HepG2 (cell line): ENCODE measurements around the gene ZKSCAN4. TPM values are rescaled to one million over a fixed set of nuclear protein-coding genes. Genes with fewer than 3 reads are reported as not detected.

ENCODE experiments used
- CCDC6 ChIP-seq: sonication (generic); formaldehyde crosslinking; IDR thresholded peaks from 2 replicates; pipeline ENCODE4 v1.8.1; 2022; ENCODE audit warnings: mild to moderate bottlenecking, missing genetic modification reagents, moderate library complexity
- ELF1 ChIP-seq: sonication (generic); formaldehyde crosslinking; IDR thresholded peaks from 2 replicates; pipeline ENCODE4 v1.4.0; 2020; ENCODE audit warnings: missing genetic modification reagents
- HMG20B ChIP-seq: conservative IDR thresholded peaks from 2 replicates; pipeline ENCODE4 v1.6.1; 2016; ENCODE audit warnings: missing genetic modification reagents, missing compliant biosample characterization
- KDM5A ChIP-seq: fragments of 200-600 bp; sonication (generic); IDR thresholded peaks from 2 replicates; pipeline ENCODE4 v1.7.0; 2018; ENCODE audit warnings: antibody characterized with exemption, mild to moderate bottlenecking, low read length, borderline replicate concordance
- KLF6 ChIP-seq: IDR thresholded peaks from 2 replicates; pipeline ENCODE4 v1.8.0; 2016; ENCODE audit warnings: missing biosample characterization, missing genetic modification reagents
- MEF2D ChIP-seq: sonication (generic); formaldehyde crosslinking; IDR thresholded peaks from 2 replicates; pipeline ENCODE4 v1.5.1; 2020; ENCODE audit warnings: mild to moderate bottlenecking, missing genetic modification reagents
- NBN ChIP-seq: fragments of 450-650 bp; conservative IDR thresholded peaks from 2 replicates; pipeline ENCODE4 v1.6.1; 2017
- SOX6 ChIP-seq, 2 experiments: fragments of 450-650 bp in 1 of 2; sonication (generic) in 1 of 2; formaldehyde crosslinking in 1 of 2; IDR thresholded peaks; 2 replicates each; pipeline versions ENCODE4 v1.4.0 to v1.6.1; 2017 to 2020; ENCODE audit warnings: antibody characterized with exemption in 1 of 2, mild to moderate bottlenecking in 1 of 2, missing genetic modification reagents in 1 of 2
- ZMYM3 ChIP-seq: sonication (generic); formaldehyde crosslinking; IDR thresholded peaks from 2 replicates; pipeline ENCODE4 v1.5.1; 2020; ENCODE audit warnings: mild to moderate bottlenecking, missing genetic modification reagents
- ZNF205 ChIP-seq: IDR thresholded peaks from 2 replicates; pipeline ENCODE4 v1.6.1; 2018; ENCODE audit warnings: missing biosample characterization, missing genetic modification reagents
- ZNF317 ChIP-seq: sonication (generic); formaldehyde crosslinking; IDR thresholded peaks from 2 replicates; pipeline ENCODE4 v1.5.0; 2020; ENCODE audit warnings: mild to moderate bottlenecking, missing genetic modification reagents
- ZNF577 ChIP-seq: sonication (generic); formaldehyde crosslinking; IDR thresholded peaks from 2 replicates; pipeline ENCODE4 v1.4.0; 2020; ENCODE audit warnings: mild to moderate bottlenecking, low read depth, missing genetic modification reagents, borderline replicate concordance
- ZNF652 ChIP-seq: IDR thresholded peaks from 2 replicates; pipeline ENCODE4 v1.6.1; 2016; ENCODE audit warnings: low read depth, borderline replicate concordance
- ZNF749 ChIP-seq: sonication (generic); formaldehyde crosslinking; IDR thresholded peaks from 2 replicates; pipeline ENCODE4 v1.8.0; 2022; ENCODE audit warnings: mild to moderate bottlenecking, missing genetic modification reagents, moderate library complexity, borderline replicate concordance
- ZNF772 ChIP-seq: sonication (generic); formaldehyde crosslinking; IDR thresholded peaks from 2 replicates; pipeline ENCODE4 v1.5.0; 2020; ENCODE audit warnings: mild to moderate bottlenecking, missing genetic modification reagents
- polyA plus RNA-seq, 8 experiments: library from polyadenylated mRNA; depleted of rRNA in 3 of 8; stranded (reverse) in 7 of 8; unstranded in 1 of 8; fragments of >200 nt; fragmentation: Illumina TruSeq in 4 of 8; extraction: Trizol in 4 of 8; gene quantifications; 2 replicates each; pipeline versions ENCODE4 v1.2.1 to v1.2.3, GENCODE V29; 2011 to 2016; ENCODE audit warnings: low read depth in 4 of 8, missing spikeins in 1 of 8, mixed read lengths in 1 of 8; ENCODE audit not compliant: insufficient read depth in 1 of 8
- total RNA-seq, 5 experiments: library from RNA; depleted of rRNA; stranded (reverse); fragments of >200 nt; fragmentation: Illumina TruSeq; extraction: Trizol; gene quantifications; 2 replicates each; pipeline ENCODE4 v1.2.3, GENCODE V29; 2016; ENCODE audit warnings: low read depth in 1 of 5
- TF ChIP-seq, protein P1 (sequence below): IDR thresholded peaks from 2 replicates; pipeline ENCODE4 v1.6.1; 2016; ENCODE audit warnings: mild to moderate bottlenecking, missing biosample characterization, missing genetic modification reagents
- TF ChIP-seq, protein P2 (sequence below): sonication (generic); formaldehyde crosslinking; IDR thresholded peaks from one replicate; pipeline ENCODE4 v1.5.1; 2020; ENCODE audit warnings: mild to moderate bottlenecking, missing genetic modification reagents; ENCODE audit errors: not compliant biosample characterization
- TF ChIP-seq, protein P3 (sequence below): sonication (generic); formaldehyde crosslinking; IDR thresholded peaks from 2 replicates; pipeline ENCODE4 v1.4.0; 2020; ENCODE audit warnings: mild to moderate bottlenecking, low read depth, missing genetic modification reagents

Gene ZKSCAN4
- total and polyA plus RNA-seq, 2 of the 13 experiments (the other 11 are each of a cell fraction or from before 2014, with no cell fraction given): 2.9 to 7.8 TPM

DNA sequence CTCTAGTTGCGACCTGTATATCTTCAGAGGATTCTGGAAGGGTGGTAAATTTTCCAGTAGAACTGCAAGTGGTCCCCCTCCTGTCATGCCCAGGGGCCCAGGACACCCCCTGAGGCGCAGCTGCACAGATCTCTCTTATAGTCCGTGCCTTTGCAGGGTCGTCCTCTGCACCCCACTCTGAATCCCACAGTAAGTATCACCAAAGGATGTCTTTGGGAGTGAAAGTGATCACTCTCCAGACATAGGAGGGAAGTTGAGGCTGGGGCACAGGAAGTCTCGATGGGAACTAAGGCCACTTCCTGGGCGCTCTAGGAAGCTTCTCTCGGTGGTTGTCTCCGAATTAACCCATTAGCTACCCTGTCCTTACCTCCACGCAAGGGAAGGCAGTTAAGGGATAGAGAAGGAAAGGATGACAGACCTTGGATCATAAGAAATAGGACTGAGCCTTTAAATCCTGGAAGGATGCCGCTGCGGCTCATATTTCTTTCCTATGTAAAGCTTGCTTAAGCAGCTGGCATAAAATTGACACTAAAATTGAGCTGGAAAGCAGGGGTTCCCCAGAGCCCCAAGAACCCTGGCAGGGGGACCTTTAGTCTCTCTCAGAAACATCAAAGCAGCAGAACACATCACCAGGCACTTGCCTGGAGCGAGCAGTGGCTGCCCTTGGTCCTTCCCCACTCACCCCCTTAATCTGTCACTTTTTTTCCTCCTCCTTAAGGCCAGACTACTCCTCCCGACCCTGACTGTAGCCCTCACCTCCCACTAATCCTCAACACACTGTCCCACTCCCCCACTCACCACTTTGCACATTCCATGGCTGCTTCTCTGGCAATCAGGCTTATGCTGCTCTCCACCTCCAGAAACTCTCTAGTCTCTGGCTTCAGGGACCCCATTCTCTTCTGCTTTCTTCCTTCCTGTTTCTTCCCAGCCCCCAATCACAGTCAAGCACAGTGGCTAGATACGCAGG, at the start of gene ZKSCAN4 (continued):
- TF ChIP-seq ZNF205: peak; percentile 58; the same call in 1 of the 2 replicates
- peak; percentile 94 for TF ChIP-seq ELF1
- TF ChIP-seq, protein P1, sequence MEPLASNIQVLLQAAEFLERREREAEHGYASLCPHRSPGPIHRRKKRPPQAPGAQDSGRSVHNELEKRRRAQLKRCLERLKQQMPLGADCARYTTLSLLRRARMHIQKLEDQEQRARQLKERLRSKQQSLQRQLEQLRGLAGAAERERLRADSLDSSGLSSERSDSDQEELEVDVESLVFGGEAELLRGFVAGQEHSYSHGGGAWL (CRISPR knock-in tag): no peak; the same call in 1 of the 2 replicates
- peak; percentile 53; the same call in 1 of the 2 replicates for TF ChIP-seq CCDC6 (CRISPR knock-in tag)
- TF ChIP-seq, protein P2, sequence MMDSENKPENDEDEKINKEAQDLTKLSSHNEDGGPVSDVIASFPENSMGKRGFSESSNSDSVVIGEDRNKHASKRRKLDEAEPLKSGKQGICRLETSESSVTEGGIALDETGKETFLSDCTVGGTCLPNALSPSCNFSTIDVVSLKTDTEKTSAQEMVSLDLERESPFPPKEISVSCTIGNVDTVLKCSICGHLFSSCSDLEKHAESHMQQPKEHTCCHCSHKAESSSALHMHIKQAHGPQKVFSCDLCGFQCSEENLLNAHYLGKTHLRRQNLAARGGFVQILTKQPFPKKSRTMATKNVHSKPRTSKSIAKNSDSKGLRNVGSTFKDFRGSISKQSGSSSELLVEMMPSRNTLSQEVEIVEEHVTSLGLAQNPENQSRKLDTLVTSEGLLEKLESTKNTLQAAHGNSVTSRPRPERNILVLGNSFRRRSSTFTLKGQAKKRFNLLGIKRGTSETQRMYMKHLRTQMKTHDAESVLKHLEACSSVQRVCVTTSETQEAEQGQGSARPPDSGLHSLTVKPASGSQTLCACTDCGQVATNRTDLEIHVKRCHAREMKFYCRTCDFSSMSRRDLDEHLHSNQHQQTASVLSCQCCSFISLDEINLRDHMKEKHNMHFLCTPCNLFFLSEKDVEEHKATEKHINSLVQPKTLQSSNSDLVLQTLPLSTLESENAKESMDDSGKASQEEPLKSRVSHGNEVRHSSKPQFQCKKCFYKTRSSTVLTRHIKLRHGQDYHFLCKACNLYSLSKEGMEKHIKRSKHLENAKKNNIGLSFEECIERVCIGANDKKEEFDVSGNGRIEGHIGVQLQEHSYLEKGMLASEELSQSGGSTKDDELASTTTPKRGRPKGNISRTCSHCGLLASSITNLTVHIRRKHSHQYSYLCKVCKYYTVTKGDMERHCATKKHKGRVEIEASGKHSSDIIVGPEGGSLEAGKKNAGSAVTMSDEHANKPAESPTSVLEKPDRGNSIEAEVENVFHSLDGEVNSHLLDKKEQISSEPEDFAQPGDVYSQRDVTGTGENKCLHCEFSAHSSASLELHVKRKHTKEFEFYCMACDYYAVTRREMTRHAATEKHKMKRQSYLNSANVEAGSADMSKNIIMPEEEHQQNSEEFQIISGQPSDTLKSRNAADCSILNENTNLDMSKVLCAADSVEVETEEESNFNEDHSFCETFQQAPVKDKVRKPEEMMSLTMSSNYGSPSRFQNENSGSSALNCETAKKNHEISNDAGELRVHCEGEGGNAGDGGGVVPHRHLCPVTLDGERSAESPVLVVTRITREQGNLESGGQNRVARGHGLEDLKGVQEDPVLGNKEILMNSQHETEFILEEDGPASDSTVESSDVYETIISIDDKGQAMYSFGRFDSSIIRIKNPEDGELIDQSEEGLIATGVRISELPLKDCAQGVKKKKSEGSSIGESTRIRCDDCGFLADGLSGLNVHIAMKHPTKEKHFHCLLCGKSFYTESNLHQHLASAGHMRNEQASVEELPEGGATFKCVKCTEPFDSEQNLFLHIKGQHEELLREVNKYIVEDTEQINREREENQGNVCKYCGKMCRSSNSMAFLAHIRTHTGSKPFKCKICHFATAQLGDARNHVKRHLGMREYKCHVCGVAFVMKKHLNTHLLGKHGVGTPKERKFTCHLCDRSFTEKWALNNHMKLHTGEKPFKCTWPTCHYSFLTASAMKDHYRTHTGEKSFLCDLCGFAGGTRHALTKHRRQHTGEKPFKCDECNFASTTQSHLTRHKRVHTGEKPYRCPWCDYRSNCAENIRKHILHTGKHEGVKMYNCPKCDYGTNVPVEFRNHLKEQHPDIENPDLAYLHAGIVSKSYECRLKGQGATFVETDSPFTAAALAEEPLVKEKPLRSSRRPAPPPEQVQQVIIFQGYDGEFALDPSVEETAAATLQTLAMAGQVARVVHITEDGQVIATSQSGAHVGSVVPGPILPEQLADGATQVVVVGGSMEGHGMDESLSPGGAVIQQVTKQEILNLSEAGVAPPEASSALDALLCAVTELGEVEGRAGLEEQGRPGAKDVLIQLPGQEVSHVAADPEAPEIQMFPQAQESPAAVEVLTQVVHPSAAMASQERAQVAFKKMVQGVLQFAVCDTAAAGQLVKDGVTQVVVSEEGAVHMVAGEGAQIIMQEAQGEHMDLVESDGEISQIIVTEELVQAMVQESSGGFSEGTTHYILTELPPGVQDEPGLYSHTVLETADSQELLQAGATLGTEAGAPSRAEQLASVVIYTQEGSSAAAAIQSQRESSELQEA (CRISPR knock-in tag): no peak
- TF ChIP-seq, protein P3, sequence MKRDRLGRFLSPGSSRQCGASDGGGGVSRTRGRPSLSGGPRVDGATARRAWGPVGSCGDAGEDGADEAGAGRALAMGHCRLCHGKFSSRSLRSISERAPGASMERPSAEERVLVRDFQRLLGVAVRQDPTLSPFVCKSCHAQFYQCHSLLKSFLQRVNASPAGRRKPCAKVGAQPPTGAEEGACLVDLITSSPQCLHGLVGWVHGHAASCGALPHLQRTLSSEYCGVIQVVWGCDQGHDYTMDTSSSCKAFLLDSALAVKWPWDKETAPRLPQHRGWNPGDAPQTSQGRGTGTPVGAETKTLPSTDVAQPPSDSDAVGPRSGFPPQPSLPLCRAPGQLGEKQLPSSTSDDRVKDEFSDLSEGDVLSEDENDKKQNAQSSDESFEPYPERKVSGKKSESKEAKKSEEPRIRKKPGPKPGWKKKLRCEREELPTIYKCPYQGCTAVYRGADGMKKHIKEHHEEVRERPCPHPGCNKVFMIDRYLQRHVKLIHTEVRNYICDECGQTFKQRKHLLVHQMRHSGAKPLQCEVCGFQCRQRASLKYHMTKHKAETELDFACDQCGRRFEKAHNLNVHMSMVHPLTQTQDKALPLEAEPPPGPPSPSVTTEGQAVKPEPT (CRISPR knock-in tag): no peak; the same call in 1 of the 2 replicates
- no peak; the same call in none of the 2 replicates for TF ChIP-seq ZNF772 (CRISPR knock-in tag)
- peak; percentile 22; the same call in 1 of the 2 replicates for TF ChIP-seq ZMYM3 (CRISPR knock-in tag)
- no peak for TF ChIP-seq ZNF577 (CRISPR knock-in tag)
- TF ChIP-seq KLF6 (CRISPR knock-in tag): 0 out of 2 replicates have a peak, but pooled peaks have one; percentile 40
- TF ChIP-seq NBN: no peak
- TF ChIP-seq MEF2D (CRISPR knock-in tag): no peak
- no peak for TF ChIP-seq SOX6 (IDR thresholded peaks at IDR 0.05)
- peak; percentile 40; the same call in 1 of the 2 replicates for TF ChIP-seq SOX6 (CRISPR knock-in tag; IDR thresholded peaks at IDR 0.05)
- peak; percentile 99 for TF ChIP-seq KDM5A
- TF ChIP-seq ZNF749 (CRISPR knock-in tag): no peak
- TF ChIP-seq ZNF652 (CRISPR knock-in tag): peak; percentile 100
- TF ChIP-seq HMG20B (CRISPR knock-in tag): peak; percentile 70; the same call in 1 of the 2 replicates
- TF ChIP-seq ZNF317 (CRISPR knock-in tag): 0 out of 2 replicates have a peak, but pooled peaks have one; percentile 36
